Ectodermal cell (in vitro differentiated cells): Measurements from ENCODE around the gene PP2D1. TPM values are rescaled to one million over a fixed set of nuclear protein-coding genes. Genes with fewer than 3 reads are reported as not detected.

Source experiments
- H3K27ac ChIP-seq: 2 replicates; pipeline ENCODE4 v1.7.0; 2013; ENCODE audit warnings: mild to moderate bottlenecking, low read depth, low read length; ENCODE audit not compliant: insufficient read depth, poor library complexity, severe bottlenecking
- H3K27me3 ChIP-seq: 2 replicates; pipeline ENCODE4 v1.7.0; 2013; ENCODE audit warnings: mild to moderate bottlenecking, low read length; ENCODE audit not compliant: insufficient read depth, control insufficient read depth, poor library complexity, severe bottlenecking
- H3K36me3 ChIP-seq: one replicate; pipeline ENCODE4 v1.7.0; 2013; ENCODE audit warnings: low read length; ENCODE audit not compliant: control insufficient read depth, insufficient read depth
- H3K4me1 ChIP-seq: one replicate; pipeline ENCODE4 v1.7.0; 2013; ENCODE audit warnings: low read length; ENCODE audit not compliant: control insufficient read depth, insufficient read depth
- H3K4me3 ChIP-seq: 2 replicates; pipeline ENCODE4 v1.7.0; 2013; ENCODE audit warnings: low read depth, low read length, control low read depth; ENCODE audit not compliant: insufficient read depth
- H3K9me3 ChIP-seq: 2 replicates; pipeline ENCODE4 v1.7.0; 2013; ENCODE audit warnings: mild to moderate bottlenecking, low read length, moderate library complexity; ENCODE audit not compliant: control insufficient read depth
- WGBS, 2 experiments: methylation state at CpG; one replicate each; pipeline ENCODE4 v1.1.7; 2013; ENCODE audit warnings: missing lambda C conversion rate in 2 of 2; 5-methylcytosine and 5-hydroxymethylcytosine counted together
- polyA plus RNA-seq, 4 experiments: library from polyadenylated mRNA; stranded (reverse); fragments of 50-300 nt; gene quantifications; one replicate each; pipeline ENCODE4 v1.2.3, GENCODE V29; 2013

The PP2D1 gene, protein sequence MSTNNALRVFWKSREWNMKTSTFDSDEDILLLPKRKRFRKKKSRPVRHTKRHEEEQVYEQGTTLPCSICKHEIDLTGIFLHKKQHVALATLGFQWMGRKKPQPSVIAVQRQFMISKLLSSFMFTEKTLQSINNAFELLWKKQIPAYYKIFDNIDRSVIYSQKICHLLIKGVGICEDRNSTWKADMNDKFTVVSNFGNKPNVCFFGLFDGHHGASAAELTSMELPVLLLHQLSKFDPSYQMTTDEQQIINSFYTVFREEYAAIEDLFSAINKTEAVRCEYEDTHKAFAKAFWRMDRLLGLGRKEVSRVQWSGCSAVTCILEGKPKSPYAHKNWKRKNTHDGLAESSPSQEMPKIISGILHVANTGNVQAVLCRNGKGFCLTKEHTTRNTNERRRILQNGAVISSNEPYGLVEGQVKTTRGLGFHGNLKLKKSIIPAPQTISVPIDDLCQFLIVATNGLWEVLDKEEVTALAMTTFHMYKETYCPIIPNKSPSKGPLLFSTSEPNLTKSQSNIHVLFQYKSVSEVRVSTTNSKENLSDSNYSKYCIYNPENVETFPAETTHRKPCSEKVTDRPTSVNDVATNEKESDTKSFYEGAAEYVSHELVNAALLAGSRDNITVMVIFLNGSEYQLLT
- not detected for polyA plus RNA-seq (2013, experiment 1 of 4)
- not detected for polyA plus RNA-seq (2013, experiment 2 of 4)
- not detected for polyA plus RNA-seq (2013, experiment 3 of 4)
- polyA plus RNA-seq (2013, experiment 4 of 4), result not detected

DNA sequence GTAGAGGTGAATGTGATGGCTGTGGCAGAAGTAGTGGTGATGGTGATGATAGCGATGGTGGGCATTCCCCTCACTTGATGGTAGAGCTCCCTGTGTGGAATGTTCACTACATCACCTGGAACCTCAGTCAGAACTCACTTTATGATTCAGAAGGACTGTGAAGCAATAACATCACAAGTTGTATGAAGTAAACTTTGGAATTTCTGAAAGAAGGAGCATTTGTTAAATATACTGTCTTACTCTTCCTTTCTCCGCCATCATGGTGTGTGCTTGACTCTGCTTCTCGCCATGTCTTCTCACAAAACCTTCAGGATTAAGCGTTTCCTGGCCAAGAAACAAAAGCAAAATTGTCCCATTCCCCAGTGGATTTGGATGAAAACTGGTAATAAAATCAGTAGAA is at the start of gene PP2D1:
Gene PP2D1, minus strand, starts transcription at position 101 of the 400 bp plus-strand sequence. CDS start 192 bp downstream, outside the sequence.
- Histone ChIP-seq H3K27me3 (no peaks in the 10 kb centered on the region), H3K4me1 (no peaks in the 10 kb centered on the region), H3K4me3 (no peak within 1 kb of the TSS), H3K9me3 (no peaks in the 10 kb centered on the region), H3K36me3 (no peaks in the 10 kb centered on the region), H3K27ac (no peak within 1 kb of the TSS)
- 89 to 98% methylated on average over 4 of the region's 4 CpGs for WGBS, 2 experiments

DNA sequence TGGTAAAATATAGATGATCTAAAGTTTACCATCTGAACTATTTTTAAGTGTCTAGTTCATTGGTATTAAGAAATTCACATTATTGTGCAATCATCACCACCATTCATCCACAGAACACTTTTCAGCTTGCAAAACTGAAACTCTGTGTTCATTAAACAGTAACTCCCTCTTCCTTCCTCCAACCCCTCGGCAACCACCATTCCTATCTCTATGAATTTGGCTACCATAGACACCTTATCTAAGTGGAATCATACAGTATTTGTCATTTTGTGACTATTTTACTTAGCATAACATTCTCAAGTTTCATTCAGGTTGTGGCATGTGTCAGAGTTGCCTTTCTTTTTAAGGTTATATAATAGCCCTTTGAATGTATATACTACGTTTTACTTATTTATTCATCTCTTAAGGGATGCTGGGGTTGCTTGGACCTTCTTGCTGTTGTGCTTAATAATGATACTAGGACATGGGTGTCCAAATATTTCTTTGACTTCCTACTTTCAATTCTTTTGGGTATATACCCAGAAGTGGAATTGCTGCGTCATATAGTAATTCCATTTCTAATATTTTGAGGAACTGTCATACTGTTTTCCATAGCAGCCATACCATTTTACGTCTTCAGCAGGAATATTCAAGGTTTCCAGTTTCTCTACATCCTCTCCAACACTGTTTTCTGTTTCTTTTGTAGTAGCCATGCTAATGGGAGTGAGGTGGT is 49.1 kb upstream of the PP2D1 start:
- Histone ChIP-seq H3K9me3 (no peaks in the 10 kb centered on the region), H3K4me3 (no peak overlapping the region), H3K36me3 (no peaks in the 10 kb centered on the region), H3K27ac (no peak overlapping the region), H3K27me3 (no peaks in the 10 kb centered on the region), H3K4me1 (no peaks in the 10 kb centered on the region)
- 92% methylated on average over 3 of the region's 4 CpGs for WGBS, 2 experiments

DNA sequence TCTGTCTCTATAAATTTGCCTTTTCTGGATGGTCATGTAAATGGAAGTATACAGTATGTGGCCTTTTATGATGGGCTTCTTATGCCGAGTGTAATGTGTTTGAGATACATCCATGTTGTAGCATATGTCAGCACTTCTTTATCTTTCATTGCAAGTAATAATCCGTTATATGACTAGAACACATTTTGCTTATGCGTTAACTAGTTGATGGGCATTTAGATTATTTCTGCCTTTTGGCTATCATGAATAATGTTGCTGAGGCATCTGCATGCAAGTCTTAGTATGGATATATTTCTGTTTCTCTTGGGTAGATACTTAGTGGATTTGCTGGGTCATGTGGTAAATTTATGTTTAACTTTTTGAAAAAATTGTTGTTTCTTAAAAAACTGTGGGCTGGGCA is 47.9 kb upstream of the PP2D1 start:
- 96 to 97% methylated on average over 3 of the region's 3 CpGs for WGBS, 2 experiments
- Histone ChIP-seq H3K27me3 (no peaks in the 10 kb centered on the region), H3K36me3 (no peaks in the 10 kb centered on the region), H3K4me1 (no peaks in the 10 kb centered on the region), H3K9me3 (no peaks in the 10 kb centered on the region), H3K27ac (no peak overlapping the region), H3K4me3 (no peak overlapping the region)

DNA sequence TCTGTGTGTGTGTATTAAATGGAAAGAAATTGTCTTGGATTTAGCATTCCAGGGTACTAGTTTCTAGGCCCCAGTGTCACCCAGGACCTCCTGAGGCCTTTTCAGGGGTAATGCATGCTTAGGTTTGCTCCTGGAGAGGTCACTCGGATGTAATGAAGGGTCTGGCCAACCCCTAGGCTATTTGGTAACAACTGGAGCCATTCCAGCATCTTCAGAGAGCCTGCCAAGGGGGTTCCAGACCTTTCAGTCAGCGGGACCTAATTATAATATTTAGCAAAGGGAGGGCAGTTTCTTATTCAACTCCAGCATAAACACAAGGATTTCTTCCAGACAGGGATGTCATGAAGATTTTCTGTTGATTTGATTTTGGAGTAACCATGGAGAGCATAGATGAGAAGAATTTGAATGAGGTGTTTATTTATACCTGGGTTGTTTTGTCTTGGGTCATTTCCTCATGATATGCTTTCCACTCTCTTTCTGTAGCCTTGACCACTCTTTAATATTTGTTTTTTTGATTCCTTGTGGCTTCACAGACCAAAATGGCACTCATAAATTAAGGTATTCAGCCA is 45.6 kb upstream of the PP2D1 start:
- Histone ChIP-seq H3K9me3 (no peaks in the 10 kb centered on the region), H3K27me3 (no peaks in the 10 kb centered on the region), H3K4me1 (no peaks in the 10 kb centered on the region), H3K27ac (no peak overlapping the region), H3K36me3 (no peaks in the 10 kb centered on the region), H3K4me3 (no peak overlapping the region)
- WGBS, 2 experiments, result 84 to 89% methylated on average over 1 to 2 of the region's 2 CpGs

DNA sequence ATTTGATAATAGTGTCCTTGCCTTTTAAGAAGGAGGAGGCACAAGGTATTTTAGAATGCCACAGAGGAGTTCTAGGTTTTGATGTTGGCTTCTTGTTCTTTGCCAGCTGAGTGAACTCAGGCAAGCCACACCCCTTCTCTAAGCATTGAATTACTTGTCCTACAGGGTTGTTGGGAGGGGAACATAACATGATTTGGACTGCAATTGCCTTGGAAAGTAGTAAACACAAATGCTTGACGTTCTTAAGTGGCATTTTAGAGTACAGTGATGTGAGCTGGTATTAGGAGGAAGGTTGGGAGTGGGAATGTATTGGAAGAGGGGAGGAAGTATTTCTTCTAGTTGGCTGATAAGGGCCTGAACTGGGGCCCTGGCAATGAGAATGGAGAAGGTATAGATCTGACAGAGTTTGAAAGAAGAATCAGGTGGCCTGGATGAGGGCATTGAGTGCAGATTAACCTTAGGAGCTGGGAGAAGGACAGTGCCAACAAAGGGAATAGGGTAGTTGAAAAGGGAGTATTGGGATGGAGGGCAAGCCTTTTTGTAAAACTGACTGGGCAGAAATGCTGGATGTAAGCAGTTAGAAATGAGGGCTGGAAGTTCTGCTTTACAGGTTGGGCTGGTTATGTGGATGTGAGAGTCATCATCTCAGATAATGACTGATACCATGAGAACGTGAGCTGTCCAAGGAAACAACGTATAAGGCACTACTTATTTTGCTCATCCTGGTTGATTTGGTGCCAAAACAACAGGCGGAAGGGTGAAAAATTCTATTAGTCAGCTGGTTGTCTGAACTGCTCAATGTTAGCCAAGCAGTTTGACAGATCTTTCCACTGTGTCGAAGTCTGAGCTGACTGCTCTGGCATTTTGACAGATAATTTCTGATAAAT is 44.9 kb upstream of the PP2D1 start:
- no peaks in the 10 kb centered on the region for H3K36me3 ChIP-seq

DNA sequence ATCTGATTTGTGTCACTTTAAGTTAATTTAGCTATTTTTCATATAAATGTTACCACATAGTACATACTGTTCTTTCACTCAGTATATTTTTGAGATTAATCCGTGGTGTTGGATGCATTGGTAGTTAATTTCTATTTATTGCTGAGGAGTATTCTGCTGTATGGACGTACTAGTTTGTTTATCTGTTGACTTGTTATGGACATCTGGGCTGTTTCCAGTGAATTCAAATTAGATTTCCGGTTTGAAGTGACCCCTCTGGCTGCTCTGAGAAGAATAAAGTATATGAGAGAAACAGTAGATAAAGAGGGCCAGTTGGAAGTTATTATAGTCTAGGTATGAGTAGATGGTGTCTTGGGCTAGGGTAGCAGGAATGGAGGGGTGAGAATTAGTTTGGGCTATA is 43.8 kb upstream of the PP2D1 start:
- Histone ChIP-seq H3K27me3 (no peaks in the 10 kb centered on the region), H3K9me3 (no peaks in the 10 kb centered on the region), H3K36me3 (no peaks in the 10 kb centered on the region), H3K27ac (no peak overlapping the region), H3K4me1 (no peaks in the 10 kb centered on the region), H3K4me3 (no peak overlapping the region)
- 90 to 96% methylated on average over 3 of the region's 3 CpGs for WGBS, 2 experiments

More for the DNA sequence above, 44.9 kb upstream of the PP2D1 start:
- H3K27ac ChIP-seq, result no peak overlapping the region
- no peaks in the 10 kb centered on the region for H3K4me1 ChIP-seq
- no peaks in the 10 kb centered on the region for H3K27me3 ChIP-seq
- no peak overlapping the region for H3K4me3 ChIP-seq
- WGBS, 2 experiments, result 90 to 96% methylated on average over 5 of the region's 5 CpGs
- no peaks in the 10 kb centered on the region for H3K9me3 ChIP-seq

DNA sequence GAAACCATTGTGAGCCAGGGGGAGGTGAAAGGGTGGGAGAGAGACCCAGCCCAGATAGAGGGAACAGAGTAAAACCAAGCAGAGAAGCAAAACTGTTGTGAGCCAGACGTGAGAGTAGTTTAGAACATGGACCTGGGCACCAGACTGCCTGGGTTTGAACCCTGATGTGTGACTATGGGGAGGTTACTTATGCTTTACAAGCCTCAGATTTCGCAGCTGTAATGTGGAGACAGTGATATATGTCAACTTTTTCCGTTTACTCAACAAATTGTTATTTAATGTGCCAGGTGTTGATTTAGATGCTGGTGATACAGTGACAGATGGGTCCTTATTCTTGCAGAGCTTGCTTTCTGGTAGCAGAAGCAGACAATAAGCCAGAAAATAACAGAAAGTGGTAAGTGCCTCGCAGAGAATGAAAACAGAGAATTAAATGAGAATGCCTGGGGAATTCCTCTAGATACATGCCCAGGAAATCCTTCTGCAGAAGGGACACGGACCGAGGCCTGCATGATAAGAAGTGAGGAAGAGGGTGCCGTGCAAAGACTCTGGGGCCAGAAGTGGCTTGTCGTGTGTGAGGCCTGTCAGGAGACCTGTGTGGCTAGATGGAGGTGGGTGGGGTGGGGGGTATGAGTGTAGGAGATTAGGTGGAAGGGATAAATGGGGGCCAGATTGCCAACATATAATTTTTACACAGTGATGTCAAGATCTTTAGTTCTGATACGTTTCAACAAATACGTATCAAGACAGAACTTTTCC is 43.1 kb upstream of the PP2D1 start:
- WGBS, 2 experiments, result 87% methylated on average over 9 to 10 of the region's 10 CpGs
- H3K27ac ChIP-seq, result no peak overlapping the region
- no peak overlapping the region for H3K4me3 ChIP-seq
- no peaks in the 10 kb centered on the region for H3K4me1 ChIP-seq
- no peaks in the 10 kb centered on the region for H3K9me3 ChIP-seq
- no peaks in the 10 kb centered on the region for H3K36me3 ChIP-seq
- no peaks in the 10 kb centered on the region for H3K27me3 ChIP-seq

DNA sequence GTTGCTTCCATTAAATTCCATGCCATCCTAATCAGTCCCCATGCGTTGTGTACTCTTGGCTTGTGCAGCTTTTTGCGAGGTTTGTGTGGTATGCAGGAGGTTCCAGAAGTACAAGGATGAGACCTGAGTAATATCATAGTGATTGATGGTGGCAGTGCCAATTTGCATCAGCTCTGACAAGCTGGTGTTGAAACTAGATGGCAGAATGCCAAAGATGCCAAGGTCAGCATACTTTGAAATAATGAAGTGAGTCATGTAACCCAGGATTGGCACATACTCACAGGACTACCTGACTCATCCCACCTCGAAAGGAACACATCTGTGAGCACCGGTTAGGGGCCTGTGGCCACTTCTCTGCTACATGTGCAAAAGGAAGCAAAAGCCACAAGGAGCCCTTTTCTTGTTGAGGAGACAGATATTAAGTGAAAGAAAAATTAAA is 42.5 kb upstream of the PP2D1 start:
- Histone ChIP-seq H3K36me3 (no peaks in the 10 kb centered on the region), H3K27ac (no peak overlapping the region), H3K4me3 (no peak overlapping the region), H3K4me1 (no peaks in the 10 kb centered on the region), H3K27me3 (no peaks in the 10 kb centered on the region), H3K9me3 (no peaks in the 10 kb centered on the region)
- 91 to 96% methylated on average over 4 of the region's 4 CpGs for WGBS, 2 experiments

DNA sequence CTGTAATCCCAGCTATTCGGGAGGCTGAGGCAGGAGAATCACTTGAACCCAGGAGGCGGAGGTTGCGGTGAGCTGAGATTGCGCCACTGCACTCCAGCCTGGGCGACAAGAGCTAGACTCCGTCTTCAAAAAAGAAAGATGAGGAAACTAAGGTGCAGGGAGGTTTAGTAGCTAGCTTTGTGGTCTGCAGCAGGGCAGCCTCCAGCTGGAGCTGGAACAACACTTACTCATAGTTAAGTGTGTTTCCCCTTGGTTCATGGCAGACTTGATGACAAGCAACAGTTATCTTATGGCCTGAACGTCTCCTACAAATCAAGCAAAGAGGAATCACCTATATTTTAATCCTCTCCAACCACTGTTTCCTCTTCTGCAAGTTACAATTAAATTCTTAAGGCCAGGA is 40.8 kb upstream of the PP2D1 start:
- Histone ChIP-seq H3K4me1 (no peaks in the 10 kb centered on the region), H3K4me3 (no peak overlapping the region), H3K36me3 (no peaks in the 10 kb centered on the region), H3K27ac (no peak overlapping the region), H3K27me3 (no peaks in the 10 kb centered on the region), H3K9me3 (no peaks in the 10 kb centered on the region)
- 81 to 95% methylated on average over 7 of the region's 7 CpGs for WGBS, 2 experiments
